GM19025 (cell line): ENCODE results near the gene PAX3.

Experiments
- ATAC-seq: cut with Tn5 transposase; IDR thresholded peaks from one replicate; pipeline ENCODE4 v1.9.1; 2021; ENCODE audit warnings: mild to moderate bottlenecking, low read depth, moderate library complexity; ENCODE audit not compliant: unreplicated experiment

PAX3 gene

DNA sequence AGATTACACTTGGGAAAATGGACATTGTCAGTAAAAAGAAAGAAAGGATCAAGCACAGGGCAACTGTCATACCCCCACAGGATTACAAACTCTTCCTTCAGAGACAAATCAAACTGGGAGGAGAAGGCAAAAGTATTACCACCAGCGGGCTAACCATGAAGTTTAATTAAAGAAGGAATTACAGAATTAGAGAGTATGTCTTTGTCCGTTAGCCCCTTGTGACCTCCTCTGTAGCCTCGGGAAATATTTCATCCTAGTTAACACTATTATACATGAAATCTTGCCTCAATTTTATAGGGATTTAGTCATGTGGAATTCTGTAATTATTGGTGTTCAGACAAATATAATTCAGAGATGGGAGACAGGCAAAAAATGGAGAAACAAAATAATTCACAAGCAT lies 60.7 kb downstream of the PAX3 start:
- no peak for ATAC-seq

DNA sequence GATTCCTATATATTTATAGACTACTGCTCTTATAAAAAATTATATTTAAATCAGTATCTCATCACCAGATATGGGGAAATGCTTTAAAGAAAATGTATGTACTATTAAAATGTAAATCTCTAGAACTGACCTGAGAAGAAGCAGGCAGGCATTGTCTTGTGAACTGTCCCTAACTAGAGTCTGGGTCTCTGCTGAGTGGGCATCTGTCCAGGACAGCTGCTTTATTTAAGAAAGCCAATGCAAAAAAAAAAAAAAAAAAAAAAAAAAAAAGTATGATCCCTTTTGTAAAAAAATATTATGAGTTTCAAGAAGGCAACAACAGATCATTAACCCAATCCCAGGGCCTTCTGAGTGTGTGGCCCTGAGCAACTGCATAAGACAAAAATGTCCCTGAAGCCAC lies 66.0 kb downstream of the PAX3 start:
- ATAC-seq = no peak

- ATAC-seq = no peak
Measured at GRCh38 chr2:222232372-222232771, 66.4 kb downstream of the PAX3 start.

- no peak for ATAC-seq
Measured at GRCh38 chr2:222228054-222228453, 70.7 kb downstream of the PAX3 start.

DNA sequence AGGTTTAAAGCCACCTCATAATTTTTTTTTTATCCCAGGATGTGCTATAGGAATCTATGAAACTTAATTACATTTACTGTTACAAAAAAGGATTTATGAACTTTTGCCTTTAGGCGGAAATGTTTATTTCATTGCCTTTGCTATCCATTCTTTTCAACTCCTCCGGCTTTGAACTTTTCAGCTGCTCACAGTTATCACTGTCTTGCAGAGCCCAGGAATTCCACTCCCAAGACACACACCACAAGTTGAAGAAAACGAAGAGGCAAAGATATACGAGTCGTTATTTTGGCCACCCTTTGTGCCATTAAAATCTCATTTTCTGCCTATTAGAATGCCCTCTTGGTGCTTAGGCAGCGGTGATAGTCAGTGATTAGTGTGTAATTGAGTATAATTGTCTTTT lies 80.0 kb downstream of the PAX3 start:
- no peak for ATAC-seq

DNA sequence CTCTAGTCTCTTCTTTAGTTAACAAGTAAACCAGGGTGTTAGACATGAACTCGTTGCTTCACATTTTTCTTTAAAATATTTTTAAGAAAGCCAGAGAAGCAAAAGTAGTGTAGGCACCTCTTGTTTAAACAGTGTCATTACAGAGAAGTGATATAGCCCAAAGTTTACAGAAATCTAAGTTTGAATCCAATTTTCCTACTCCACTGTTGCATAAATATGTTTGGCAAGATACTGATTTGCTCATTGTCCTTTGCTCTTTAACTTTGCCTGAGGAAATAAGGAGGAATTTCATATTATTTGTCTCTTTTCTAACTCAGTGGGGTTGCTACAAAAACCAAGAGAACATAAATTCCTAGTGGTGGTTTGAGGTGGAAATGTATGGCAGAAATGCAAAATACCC lies 81.1 kb downstream of the PAX3 start:
- no peak for ATAC-seq

DNA sequence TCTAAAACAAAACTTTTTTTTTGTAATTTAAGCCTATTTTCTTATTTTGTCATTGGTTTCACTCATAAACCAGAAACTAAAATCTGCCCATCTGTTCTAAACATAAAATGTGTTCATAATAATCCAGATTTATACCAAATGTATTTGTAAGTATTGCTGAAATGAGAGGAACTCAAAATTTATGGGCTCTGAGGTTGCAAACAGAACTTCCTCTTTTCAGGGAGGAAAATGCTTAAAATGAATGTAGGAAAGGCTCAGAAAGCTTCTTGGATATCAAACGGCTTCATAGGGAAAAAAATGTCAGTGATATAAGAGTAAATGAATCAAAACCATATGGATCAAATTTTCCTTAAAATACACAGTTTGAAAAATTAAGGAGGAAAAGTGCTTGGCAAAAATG lies 83.9 kb downstream of the PAX3 start:
- ATAC-seq = no peak

DNA sequence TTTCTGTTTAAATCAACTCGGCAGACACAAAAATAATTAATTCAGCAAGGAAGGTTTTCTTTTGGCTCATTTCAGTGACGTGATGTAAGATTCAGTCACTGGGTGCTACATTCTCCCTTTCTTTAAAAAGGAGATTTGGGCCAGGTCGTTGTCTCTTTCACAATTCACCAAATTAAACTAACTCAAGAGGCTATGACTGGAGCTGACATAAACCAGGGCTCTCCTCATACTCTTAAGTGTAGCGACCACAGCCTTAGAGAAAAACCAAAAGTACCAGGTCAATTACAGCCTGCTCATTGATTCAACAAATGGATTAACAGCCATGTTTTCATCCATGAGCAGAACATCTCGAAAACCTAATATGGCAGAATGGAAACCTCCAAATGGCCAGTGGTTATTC lies 85.7 kb downstream of the PAX3 start:
- no peak for ATAC-seq

- no peak for ATAC-seq
Measured at GRCh38 chr2:222212571-222212970, 86.2 kb downstream of the PAX3 start.

- no peak for ATAC-seq
Measured at GRCh38 chr2:222208010-222208690, 90.6 kb downstream of the PAX3 start.

- no peak for ATAC-seq
Measured at GRCh38 chr2:222205136-222205535, 93.7 kb downstream of the PAX3 start.

DNA sequence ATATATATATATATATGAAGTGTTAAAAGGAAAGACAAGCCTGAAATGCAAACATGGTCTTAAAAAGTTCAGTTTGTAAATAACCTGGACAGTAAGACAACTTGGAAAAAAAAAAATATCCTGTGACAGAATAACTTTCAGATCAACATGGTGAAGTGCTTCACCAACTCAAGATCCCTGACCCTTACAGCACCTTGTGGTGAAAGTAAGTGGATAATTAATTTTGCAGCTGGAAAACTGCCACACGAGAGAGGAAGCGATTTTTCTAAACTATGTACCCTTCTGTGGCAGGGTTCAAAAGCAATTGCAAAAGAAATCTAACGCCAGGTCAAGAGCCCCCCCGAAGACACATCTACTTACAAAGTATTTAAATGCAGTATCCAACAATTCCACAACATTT lies 95.8 kb downstream of the PAX3 start:
- no peak for ATAC-seq

DNA sequence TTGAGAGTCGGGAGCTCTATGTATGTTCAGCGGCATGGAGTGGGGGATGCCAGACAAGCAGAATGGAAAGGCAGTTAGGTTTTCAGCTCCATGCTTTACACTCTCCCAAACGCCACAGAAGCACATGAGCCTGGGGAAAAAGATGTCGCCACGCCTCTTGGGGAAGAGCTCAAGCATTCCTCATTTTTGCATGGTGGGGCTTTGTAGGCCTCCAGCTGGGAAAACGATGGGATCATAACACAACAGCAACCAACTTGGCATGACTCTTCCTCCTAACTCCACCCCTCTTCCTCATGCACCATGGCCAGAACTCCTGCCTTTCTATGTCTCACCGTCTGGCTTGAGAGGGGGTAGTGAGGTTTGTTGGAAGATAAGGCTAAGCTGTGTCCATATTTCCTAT lies 102.6 kb downstream of the PAX3 start:
- ATAC-seq = no peak

DNA sequence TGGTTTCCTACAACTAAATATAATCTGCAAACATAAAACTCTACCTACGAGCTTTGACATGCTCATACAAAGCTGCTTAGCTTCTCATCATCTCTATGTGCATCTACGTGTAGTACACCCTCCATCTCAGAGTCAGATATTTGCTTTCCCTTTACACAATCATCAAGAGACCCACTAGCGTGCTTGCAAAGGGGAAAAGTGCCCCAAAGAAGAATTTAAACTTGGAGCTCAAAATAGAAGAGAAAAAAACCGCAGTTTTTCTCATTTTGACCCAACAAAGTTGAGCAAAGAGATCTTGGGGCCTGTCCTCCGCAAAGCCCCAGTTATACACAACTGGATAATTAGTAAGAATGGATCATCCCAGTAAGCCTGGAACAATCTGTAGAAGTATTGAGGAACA lies 104.1 kb downstream of the PAX3 start:
- ATAC-seq = no peak

GRCh38 chr2:222193328-222193983 lies 105.3 kb downstream of the PAX3 start:
- ATAC-seq = no peak

DNA sequence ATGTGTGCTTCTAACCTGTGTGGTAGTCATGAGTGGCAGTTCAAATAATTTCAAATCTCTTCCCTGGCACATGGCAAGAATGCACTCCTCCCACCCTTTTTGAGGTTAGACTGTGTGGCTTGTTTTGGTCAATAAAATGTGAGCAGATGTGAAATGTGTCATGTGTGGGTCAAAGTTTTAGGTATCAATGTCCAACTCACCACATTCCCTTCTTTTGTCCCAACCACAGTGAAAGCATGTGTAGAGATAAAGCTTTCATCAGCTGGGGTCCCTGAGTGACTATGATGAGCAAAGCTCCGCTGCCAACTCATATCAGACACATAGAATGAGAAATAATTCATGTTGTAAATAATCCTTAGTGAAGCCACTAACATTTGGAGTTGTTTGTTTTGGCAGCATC lies 118.2 kb downstream of the PAX3 start:
- ATAC-seq = no peak

DNA sequence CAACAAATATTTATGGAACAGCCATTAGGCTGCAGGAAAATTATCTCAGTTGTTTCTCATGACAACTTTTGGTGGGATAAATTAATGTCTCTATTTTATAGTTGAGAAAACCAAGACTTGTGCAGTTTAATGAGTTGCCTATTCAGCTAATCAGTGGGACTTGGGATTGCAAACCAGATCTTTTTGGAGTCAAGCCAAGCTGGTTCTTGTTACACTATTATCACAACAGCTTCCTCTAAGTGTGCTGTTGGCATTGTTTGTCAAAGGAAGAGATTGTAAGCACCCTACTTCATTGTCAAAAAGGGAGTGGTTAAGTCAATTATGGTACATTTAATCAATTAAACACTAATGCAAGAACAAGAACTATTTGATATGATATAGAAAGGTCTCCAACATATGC lies 119.2 kb downstream of the PAX3 start:
- no peak for ATAC-seq

GRCh38 chr2:222178450-222178849 lies 120.3 kb downstream of the PAX3 start:
- no peak for ATAC-seq

DNA sequence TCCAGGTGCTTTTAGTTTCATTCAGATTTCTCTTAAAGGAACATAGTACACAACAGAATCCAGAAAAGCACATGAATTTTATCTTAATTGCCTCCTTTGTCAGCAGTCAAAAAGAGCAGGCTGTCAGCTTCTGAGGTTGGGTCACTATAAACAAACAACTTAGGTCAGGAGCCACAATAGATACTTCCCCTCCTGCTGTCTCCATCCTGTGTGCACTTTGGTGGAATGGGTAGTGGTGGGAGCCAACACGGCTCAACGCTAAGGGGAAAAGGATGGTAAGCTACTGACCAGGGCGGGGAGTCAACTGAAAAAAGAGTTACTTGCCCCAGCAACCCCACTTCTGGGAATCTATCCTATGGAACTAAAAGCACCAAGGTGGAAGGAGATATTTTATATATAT lies 121.9 kb downstream of the PAX3 start:
- ATAC-seq = no peak

- no peak for ATAC-seq
Measured at GRCh38 chr2:222174450-222174849, 124.3 kb downstream of the PAX3 start.

DNA sequence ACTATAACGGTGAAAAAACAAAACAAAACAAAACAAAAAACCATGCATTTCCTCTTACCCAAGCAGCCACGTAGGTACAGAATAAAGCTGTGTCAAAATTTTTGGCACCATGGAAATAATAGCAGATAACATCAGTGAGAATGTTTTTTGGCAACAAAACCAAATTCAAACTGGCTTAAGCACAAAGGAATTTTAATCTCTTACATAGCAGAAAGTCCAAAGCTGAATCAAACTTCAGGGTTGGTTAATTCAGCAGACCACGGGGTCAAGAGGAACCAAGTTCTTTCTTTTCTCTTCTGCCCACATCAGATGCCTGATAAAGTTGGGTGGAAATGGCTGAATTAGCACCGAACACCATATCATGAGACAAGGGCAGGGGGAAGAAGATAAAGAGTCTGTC lies 129.5 kb downstream of the PAX3 start:
- ATAC-seq = no peak

DNA sequence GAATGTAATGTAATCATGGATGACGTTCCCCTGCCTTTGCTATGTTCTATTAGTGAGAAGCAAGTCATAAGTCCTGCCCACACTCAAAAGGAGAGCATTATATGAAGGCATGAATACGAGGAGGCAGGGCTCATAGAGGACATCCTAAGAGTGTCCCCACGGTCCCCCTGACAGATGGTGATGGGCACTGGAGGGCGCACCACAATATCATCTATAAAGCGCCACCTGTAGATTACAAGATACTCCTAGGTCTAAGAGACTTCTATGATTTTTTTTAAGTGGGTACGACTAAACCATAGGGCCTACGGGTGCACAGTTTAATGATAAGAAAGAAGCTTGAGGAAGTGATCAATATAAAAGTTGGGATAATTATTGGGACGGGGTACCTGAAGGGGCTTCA lies 131.0 kb downstream of the PAX3 start:
- no peak for ATAC-seq

DNA sequence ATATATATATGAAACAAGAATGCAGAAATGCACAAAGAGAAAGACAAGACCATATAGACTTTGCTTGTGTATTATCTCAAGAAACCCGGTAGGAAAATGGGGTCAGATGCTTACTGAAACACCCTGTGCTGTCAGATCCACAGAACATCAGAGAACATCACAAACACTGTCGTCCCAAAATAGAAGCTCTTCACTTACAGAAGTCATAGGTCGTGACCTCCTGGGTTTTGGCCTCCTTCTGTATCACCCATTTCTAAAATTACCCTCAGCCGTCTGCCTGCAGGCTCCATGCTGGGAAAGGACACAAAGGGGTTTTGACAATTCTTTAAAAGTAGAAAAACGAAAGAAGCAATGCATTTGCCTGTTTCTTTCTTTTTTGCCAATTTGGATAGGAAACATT lies 137.9 kb downstream of the PAX3 start:
- ATAC-seq = no peak
